Suprapubic skin (tissue), 4 donors: Measurements from ENCODE around the gene OPN1MW3. TPM values are rescaled to one million over a fixed set of nuclear protein-coding genes. Genes with fewer than 3 reads are reported as not detected.
"Not testable (repeated sequence)": the region's sequence is repeated elsewhere in the genome, so short reads cannot be mapped to it uniquely, and the experiment has no call there.

Experiments used
- DNase-seq, 2 donors: peaks; one replicate each; pipeline ENCODE4 v3.0.0-alpha.2; 2019; ENCODE audit warnings: low spot score in 2 of 2
- H3K27ac ChIP-seq: fragments of 200-600 bp; sonication (generic); one replicate; pipeline ENCODE4 v1.5.1; 2019
- H3K27me3 ChIP-seq: fragments of 200-600 bp; sonication (generic); one replicate; pipeline ENCODE4 v1.5.1; 2019
- H3K36me3 ChIP-seq: fragments of 200-600 bp; sonication (generic); one replicate; pipeline ENCODE4 v1.5.1; 2019
- H3K4me1 ChIP-seq: fragments of 200-600 bp; sonication (generic); one replicate; pipeline ENCODE4 v1.5.1; 2019
- H3K4me3 ChIP-seq: fragments of 200-600 bp; sonication (generic); one replicate; pipeline ENCODE4 v1.5.1; 2019; ENCODE audit warnings: mild to moderate bottlenecking
- H3K9me3 ChIP-seq: fragments of 200-600 bp; sonication (generic); one replicate; pipeline ENCODE4 v1.5.1; 2019
- WGBS: methylation state at CpG from one replicate; pipeline ENCODE4 v1.1.5; 2018; 5-methylcytosine and 5-hydroxymethylcytosine counted together
- total RNA-seq, 4 donors: library from RNA; depleted of rRNA; stranded (reverse); fragments of >200 nt; gene quantifications; one replicate each; pipeline ENCODE4 v1.1.0, GENCODE V29; 2016

Gene OPN1MW3
- total RNA-seq: not detected

DNA sequence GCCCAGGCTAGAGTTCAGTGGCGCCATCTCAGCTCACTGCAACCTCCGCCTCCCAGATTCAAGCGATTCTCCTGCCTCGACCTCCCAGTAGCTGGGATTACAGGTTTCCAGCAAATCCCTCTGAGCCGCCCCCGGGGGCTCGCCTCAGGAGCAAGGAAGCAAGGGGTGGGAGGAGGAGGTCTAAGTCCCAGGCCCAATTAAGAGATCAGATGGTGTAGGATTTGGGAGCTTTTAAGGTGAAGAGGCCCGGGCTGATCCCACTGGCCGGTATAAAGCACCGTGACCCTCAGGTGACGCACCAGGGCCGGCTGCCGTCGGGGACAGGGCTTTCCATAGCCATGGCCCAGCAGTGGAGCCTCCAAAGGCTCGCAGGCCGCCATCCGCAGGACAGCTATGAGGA, at the start of gene OPN1MW3:
OPN1MW3 (plus strand) TSS at position 301 of the 400 bp plus-strand sequence; CDS start at position 339, 38 bp downstream.
- H3K4me3 ChIP-seq, DNase-seq, H3K27ac ChIP-seq, H3K36me3 ChIP-seq, H3K9me3 ChIP-seq, H3K4me1 ChIP-seq, H3K27me3 ChIP-seq: not testable (repeated sequence)
- WGBS: no CpG with 5 or more reads among the region's 17 CpGs

DNA sequence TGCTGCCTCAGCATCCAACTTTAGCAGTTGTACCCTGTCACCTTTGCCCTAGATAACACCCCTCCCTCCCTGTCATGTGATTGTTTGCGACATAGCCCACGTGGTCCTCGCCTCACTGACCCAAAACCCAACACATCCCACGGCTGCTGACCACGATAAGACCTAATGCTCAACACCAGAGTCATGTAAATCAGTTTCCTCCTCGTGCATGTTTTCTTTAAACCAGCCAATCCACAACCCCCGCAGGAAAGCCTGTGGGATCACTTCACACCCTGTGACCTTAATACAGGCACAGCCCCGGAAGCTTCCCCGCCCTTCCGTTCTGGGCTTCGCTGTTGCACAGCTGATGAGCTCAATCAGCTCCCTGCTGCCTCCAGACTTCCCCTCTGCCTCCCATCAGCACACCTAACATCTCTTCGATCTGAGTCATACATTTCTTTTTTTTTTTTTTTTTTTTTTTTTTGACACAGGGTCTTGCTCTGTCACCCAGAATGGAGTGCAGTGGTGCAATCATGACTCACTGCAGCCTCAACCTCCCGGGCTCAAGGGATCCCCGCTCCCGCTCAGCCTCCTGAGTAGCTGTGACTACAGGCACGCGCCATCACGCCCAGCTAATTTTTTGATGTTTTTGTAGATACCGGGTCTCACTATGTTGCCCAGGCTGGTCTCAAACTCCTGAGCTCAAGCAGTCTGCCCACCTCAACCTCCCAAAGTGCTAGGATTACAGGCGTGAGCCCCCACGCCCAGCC, 47.5 kb upstream of the OPN1MW3 start:
- DNase-seq, H3K27me3 ChIP-seq, H3K9me3 ChIP-seq, H3K4me1 ChIP-seq, H3K36me3 ChIP-seq, H3K27ac ChIP-seq, H3K4me3 ChIP-seq: not testable (repeated sequence)
- no CpG with 5 or more reads among the region's 21 CpGs for WGBS

DNA sequence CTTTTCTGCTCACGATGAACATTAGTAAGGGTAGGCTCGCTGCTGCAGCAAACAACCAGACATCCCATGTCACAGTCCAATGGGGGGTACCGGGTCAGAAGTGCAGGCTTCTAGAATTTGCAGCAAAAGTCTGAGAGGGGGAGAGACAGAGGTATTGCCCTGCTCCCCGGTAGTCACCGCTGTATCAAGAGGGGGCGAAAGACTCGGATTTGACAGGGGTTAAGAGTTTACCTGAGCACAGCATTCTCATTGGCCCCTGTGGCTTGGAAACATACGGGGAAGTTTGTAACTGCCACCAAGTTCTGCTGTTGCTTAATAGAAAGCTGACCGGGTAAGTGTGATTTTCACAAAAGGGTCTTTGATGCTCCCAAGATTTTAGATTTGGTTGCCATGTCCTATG, 46.3 kb upstream of the OPN1MW3 start:
- H3K4me3 ChIP-seq, H3K9me3 ChIP-seq, H3K27ac ChIP-seq, H3K36me3 ChIP-seq, H3K27me3 ChIP-seq, H3K4me1 ChIP-seq: not testable (repeated sequence)
- peak in 1 of 2 donors; percentile 13 for DNase-seq
- WGBS: 91% methylated on average over 6 of the region's 9 CpGs

DNA sequence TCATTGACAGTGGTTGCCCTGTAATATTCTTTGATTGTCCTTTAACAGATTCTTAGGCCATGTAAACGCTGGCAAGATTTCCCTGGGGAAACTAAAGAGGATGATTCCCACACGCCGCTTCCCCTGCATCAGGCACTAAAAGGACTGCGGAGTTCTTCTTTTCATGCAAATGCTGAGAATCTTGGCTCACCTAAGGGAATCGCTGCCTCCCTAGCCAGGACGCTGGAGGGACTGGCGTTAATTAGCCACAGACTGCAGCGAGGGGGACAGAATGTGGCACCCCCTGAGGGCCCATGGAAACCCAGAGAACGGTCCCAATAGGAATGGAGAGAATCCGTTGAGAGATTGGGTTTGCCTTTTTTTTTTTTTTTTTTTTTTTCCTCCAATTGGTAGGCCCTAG, 45.9 kb upstream of the OPN1MW3 start:
- not testable (repeated sequence) for H3K27me3 ChIP-seq, H3K4me3 ChIP-seq, DNase-seq, H3K4me1 ChIP-seq, H3K27ac ChIP-seq, H3K9me3 ChIP-seq, H3K36me3 ChIP-seq
- WGBS: no CpG with 5 or more reads among the region's 10 CpGs

DNA sequence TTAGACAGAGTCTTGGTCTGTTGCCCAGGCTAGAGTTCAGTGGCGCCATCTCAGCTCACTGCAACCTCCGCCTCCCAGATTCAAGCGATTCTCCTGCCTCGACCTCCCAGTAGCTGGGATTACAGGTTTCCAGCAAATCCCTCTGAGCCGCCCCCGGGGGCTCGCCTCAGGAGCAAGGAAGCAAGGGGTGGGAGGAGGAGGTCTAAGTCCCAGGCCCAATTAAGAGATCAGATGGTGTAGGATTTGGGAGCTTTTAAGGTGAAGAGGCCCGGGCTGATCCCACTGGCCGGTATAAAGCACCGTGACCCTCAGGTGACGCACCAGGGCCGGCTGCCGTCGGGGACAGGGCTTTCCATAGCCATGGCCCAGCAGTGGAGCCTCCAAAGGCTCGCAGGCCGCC, 37.9 kb upstream of the OPN1MW3 start, which contains the start of gene OPN1MW2:
OPN1MW2 (plus strand) TSS at position 301 of the 400 bp plus-strand sequence; CDS start at position 361, 60 bp downstream.
- not testable (repeated sequence) for H3K4me1 ChIP-seq, DNase-seq, H3K9me3 ChIP-seq, H3K27me3 ChIP-seq, H3K36me3 ChIP-seq, H3K4me3 ChIP-seq, H3K27ac ChIP-seq
- WGBS: no CpG with 5 or more reads among the region's 16 CpGs

DNA sequence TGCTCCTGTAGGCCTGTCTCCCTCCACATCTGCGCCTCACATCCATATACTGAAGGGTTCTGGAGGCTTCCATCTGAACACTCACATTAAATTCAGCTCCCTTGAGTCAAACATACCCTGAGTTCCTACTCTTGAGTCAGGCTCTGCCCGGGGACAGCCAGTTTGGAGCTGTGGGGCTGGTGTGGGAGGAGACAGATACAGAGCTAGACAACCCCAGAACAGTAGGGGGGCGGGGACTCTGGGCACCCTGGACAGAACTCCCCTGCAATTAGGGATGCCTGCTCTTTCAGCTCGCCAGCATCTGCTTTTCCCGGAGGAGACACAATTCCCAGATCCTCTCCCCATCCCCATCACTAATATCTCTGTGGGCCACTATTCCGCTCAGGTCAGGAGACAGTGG, 32.1 kb upstream of the OPN1MW3 start:
- not testable (repeated sequence) for H3K9me3 ChIP-seq, H3K27ac ChIP-seq, H3K4me1 ChIP-seq, H3K27me3 ChIP-seq, H3K36me3 ChIP-seq, DNase-seq, H3K4me3 ChIP-seq
- WGBS: no CpG with 5 or more reads among the region's 6 CpGs

DNA sequence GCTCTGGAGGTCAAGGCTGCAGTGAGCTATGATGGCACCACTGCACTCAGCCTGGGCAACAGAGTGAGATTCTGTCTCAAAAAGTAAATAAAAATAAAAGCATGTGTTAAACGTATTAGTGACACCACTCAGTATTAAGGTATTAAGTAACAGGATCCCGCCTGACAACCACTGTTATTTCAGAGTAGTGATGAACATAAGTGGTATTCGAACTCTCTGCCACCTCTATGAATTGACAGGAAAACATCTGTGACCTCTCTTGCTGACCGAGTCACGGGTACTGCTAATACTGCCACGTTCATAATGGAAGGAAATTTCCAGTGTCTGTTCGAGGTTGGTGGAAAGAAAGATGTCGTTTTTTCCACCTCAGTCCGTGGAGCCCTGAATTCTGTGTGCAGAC, 30.7 kb upstream of the OPN1MW3 start:
- H3K9me3 ChIP-seq, H3K36me3 ChIP-seq, H3K4me1 ChIP-seq, H3K27me3 ChIP-seq, H3K4me3 ChIP-seq, H3K27ac ChIP-seq, DNase-seq: not testable (repeated sequence)
- no CpG with 5 or more reads among the region's 9 CpGs for WGBS

DNA sequence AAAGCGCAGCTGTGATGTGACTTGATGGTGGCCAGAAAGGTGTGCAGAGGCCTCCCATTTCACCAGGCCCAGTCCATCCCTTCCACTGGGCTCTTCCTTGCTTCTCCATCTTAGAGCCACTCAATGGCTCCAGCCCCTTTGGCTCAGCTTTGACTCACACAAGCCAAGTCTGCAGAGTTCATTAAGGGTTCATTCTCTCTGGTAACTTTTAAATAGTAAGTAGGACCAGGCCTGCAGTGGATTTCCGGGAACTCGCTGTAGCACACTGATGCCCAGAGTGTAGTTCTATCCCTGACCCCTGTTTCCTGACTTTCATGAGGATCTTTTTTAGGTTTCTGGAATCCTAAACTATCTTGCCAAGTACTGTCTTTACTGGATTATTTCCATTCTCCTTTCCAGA, 25.9 kb upstream of the OPN1MW3 start:
- not testable (repeated sequence) for H3K4me1 ChIP-seq, H3K4me3 ChIP-seq, H3K36me3 ChIP-seq, H3K27ac ChIP-seq, H3K27me3 ChIP-seq, H3K9me3 ChIP-seq, DNase-seq
- WGBS: no CpG with 5 or more reads among the region's 3 CpGs

DNA sequence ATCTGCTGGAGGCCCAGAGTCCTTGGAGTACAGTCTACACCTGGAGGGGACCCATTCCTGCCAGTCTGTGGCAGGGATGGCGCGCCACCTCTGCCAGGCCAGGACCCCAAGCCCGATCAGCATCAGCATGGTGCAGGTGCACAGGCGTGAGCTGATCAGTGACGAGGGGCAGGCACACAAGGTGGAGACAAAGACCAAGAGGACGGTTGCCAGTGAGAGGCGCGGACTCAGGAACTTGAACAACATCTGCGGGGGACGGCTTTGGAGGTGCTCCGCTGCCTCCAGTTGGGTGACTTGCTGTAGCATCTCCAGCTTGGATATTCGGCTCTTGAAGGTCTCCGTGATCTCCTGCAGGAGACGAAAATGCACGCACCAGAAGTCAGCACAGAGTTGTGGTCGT, 23.8 kb upstream of the OPN1MW3 start:
- H3K27me3 ChIP-seq, H3K27ac ChIP-seq, DNase-seq, H3K4me1 ChIP-seq, H3K4me3 ChIP-seq, H3K36me3 ChIP-seq, H3K9me3 ChIP-seq: not testable (repeated sequence)
- no CpG with 5 or more reads among the region's 16 CpGs for WGBS

DNA sequence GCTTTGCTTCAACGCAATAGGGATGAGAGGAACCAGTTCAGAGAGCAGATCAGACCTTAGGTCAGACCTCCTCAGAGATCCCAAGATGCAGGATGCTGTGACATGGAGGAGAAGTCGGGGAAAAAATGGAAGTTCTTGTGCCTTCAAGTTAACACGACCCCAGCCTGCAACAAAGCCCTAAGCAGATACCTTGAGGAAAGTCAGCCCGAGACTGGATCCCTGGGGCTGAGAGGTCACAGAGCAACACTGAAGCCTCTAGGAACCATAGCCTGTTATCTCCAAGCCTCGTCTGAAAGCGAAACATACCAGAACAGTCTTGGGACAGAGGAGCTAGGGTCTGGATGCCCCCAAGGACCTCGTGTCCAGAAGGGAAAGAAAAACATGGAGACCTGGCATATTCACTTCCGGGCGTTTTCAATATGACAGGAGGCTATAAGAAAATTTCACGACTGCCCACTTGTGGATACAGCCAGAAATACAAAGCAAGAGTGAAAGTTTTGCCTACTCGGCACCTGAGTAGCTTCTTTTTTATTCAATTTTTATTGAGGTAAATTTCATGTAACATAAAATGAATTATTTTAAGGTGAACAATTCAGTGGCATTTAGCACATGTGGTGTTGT, 18.3 kb upstream of the OPN1MW3 start:
- not testable (repeated sequence) for DNase-seq, H3K27me3 ChIP-seq
- WGBS: 89% methylated on average over 1 of the region's 11 CpGs

DNA sequence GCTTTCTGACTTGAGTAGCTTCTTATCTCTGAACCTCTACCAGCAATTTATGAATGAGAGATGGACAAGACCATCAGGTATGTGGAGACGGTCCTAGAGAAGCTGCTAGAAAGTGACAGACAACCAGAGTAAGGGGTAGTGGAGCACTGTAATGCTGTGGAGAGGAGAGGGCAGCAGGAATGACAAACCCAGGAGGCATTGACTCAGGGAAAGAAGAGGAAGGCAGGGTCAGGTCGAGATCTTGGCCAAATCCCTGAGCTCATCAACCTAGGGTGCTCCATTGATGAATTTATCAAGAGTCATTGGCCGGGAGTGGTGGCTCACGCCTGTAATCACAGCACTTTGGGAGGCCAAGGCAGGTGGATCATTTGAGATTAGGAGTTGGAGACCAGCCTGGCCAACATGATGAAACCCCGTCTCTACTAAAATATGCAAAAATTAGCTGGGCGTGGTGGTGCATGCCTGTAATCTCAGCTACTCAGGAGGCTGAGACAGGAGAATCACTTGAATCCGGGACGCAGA, 17.3 kb upstream of the OPN1MW3 start:
- 84% methylated on average over 7 of the region's 8 CpGs for WGBS
- H3K4me3 ChIP-seq, H3K27me3 ChIP-seq, H3K36me3 ChIP-seq, H3K4me1 ChIP-seq, H3K9me3 ChIP-seq, H3K27ac ChIP-seq: not testable (repeated sequence)
- peak in 1 of 2 donors; percentile 54 for DNase-seq

More for the DNA sequence above, 18.3 kb upstream of the OPN1MW3 start:
- not testable (repeated sequence) for H3K36me3 ChIP-seq, H3K9me3 ChIP-seq, H3K4me1 ChIP-seq, H3K27ac ChIP-seq, H3K4me3 ChIP-seq

DNA sequence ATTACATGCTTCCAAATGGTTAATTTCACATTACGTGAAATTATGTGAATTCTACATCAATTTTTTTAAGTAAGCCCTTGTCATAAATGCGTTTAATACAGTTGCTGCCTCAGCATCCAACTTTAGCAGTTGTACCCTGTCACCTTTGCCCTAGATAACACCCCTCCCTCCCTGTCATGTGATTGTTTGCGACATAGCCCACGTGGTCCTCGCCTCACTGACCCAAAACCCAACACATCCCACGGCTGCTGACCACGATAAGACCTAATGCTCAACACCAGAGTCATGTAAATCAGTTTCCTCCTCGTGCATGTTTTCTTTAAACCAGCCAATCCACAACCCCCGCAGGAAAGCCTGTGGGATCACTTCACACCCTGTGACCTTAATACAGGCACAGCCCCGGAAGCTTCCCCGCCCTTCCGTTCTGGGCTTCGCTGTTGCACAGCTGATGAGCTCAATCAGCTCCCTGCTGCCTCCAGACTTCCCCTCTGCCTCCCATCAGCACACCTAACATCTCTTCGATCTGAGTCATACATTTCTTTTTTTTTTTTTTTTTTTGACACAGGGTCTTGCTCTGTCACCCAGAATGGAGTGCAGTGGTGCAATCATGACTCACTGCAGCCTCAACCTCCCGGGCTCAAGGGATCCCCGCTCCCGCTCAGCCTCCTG, 9.9 kb upstream of the OPN1MW3 start:
- H3K36me3 ChIP-seq, H3K9me3 ChIP-seq, H3K27ac ChIP-seq, H3K4me3 ChIP-seq, H3K4me1 ChIP-seq, H3K27me3 ChIP-seq, DNase-seq: not testable (repeated sequence)
- WGBS: 78% methylated on average over 1 of the region's 17 CpGs

DNA sequence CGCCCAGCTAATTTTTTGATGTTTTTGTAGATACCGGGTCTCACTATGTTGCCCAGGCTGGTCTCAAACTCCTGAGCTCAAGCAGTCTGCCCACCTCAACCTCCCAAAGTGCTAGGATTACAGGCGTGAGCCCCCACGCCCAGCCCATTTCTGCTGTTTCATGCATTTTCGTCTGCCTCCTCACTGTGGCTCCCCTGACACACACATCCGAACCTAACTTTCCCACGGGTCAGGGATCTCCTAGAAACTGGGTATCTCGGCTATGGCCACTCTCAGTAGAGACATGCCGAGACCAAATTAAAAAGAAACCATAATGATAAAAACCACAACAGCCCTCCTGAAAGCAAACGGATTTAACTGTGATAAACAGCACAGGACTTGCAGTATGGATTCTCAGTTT, 9.3 kb upstream of the OPN1MW3 start:
- not testable (repeated sequence) for H3K4me3 ChIP-seq, H3K4me1 ChIP-seq, H3K27ac ChIP-seq, DNase-seq, H3K9me3 ChIP-seq, H3K36me3 ChIP-seq, H3K27me3 ChIP-seq
- WGBS: no CpG with 5 or more reads among the region's 10 CpGs

DNA sequence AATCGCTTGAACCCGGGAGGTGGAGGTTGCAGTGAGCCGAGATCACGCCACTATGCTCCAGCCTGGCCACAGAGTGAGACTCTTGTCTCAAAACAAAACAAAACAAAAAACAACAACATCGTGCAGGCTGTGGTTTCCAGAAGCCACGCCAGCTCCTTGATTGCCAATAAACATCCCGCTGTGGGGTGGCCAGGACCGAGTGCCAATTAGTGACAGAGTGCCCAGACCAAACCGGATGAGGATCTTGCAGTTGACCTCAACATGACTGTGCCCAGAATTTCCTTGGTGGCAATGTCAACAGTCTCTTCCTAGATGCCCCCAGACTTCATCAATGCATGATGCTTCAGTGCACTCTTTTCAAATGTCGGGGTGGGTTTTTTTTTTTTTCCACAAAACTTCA, 1.3 kb downstream of the OPN1MW3 start:
- H3K9me3 ChIP-seq, H3K27ac ChIP-seq, H3K4me1 ChIP-seq, H3K36me3 ChIP-seq, H3K4me3 ChIP-seq, DNase-seq, H3K27me3 ChIP-seq: not testable (repeated sequence)
- WGBS: no CpG with 5 or more reads among the region's 10 CpGs
